ENCODE data around the gene GRID1.

The GRID1 gene

GRCh38 chr10:85864868-85865526, 501.6 kb downstream of the GRID1 start:
- H3K4me3 ChIP-seq (ENCODE audit: low read depth in 1 of 2, low read length in 1 of 2), result no peak overlapping the region

GRCh38 chr10:85864173-85864549, 502.4 kb downstream of the GRID1 start:
- TF ChIP-seq CTCF (IDR thresholded peaks at IDR 0.05), result no peak
- H3K4me1 ChIP-seq (ENCODE audit: control insufficient read depth in 1 of 2, insufficient read depth in 1 of 2, low read depth in 1 of 2, low read length in 1 of 2), result no peaks in the 10 kb centered on the region
- no peaks in the 10 kb centered on the region for H3K36me3 ChIP-seq
- H3K27ac ChIP-seq, result no peak overlapping the region
- H3K27me3 ChIP-seq, result no peaks in the 10 kb centered on the region
- no peak overlapping the region for H3K4me3 ChIP-seq (ENCODE audit: low read depth in 1 of 2, low read length in 1 of 2)
- no peaks in the 10 kb centered on the region for H3K9me3 ChIP-seq

More at GRCh38 chr10:85864868-85865526, 501.6 kb downstream of the GRID1 start:
- H3K27me3 ChIP-seq, result no peaks in the 10 kb centered on the region
- TF ChIP-seq CTCF (IDR thresholded peaks at IDR 0.05), result no peak
- no peaks in the 10 kb centered on the region for H3K9me3 ChIP-seq
- H3K27ac ChIP-seq, result no peak overlapping the region
- H3K4me1 ChIP-seq (ENCODE audit: control insufficient read depth in 1 of 2, insufficient read depth in 1 of 2, low read depth in 1 of 2, low read length in 1 of 2), result no peaks in the 10 kb centered on the region
- H3K36me3 ChIP-seq, result no peaks in the 10 kb centered on the region

GRCh38 chr10:85863301-85864172, 503.1 kb downstream of the GRID1 start:
- H3K4me3 ChIP-seq (ENCODE audit: low read depth in 1 of 2, low read length in 1 of 2), result no peak overlapping the region
- H3K4me1 ChIP-seq (ENCODE audit: control insufficient read depth in 1 of 2, insufficient read depth in 1 of 2, low read depth in 1 of 2, low read length in 1 of 2), result no peaks in the 10 kb centered on the region
- H3K27me3 ChIP-seq, result no peaks in the 10 kb centered on the region
- TF ChIP-seq CTCF (IDR thresholded peaks at IDR 0.05), result no peak
- no peaks in the 10 kb centered on the region for H3K36me3 ChIP-seq
- no peaks in the 10 kb centered on the region for H3K9me3 ChIP-seq
- H3K27ac ChIP-seq, result no peak overlapping the region

- Histone ChIP-seq H3K27ac (no peak overlapping the region), H3K4me3 (ENCODE audit: low read depth in 1 of 2, low read length in 1 of 2) (no peak overlapping the region), H3K9me3 (no peaks in the 10 kb centered on the region), H3K4me1 (ENCODE audit: control insufficient read depth in 1 of 2, insufficient read depth in 1 of 2, low read depth in 1 of 2, low read length in 1 of 2) (no peaks in the 10 kb centered on the region), H3K36me3 (no peaks in the 10 kb centered on the region), H3K27me3 (no peaks in the 10 kb centered on the region)
- TF ChIP-seq CTCF (IDR thresholded peaks at IDR 0.05), result no peak
Observed at GRCh38 chr10:85862771-85863170, 503.8 kb downstream of the GRID1 start.

GRCh38 chr10:85861513-85862197, 504.9 kb downstream of the GRID1 start:
- no peak overlapping the region for H3K4me3 ChIP-seq (ENCODE audit: low read depth in 1 of 2, low read length in 1 of 2)
- no peaks in the 10 kb centered on the region for H3K27me3 ChIP-seq
- H3K27ac ChIP-seq, result no peak overlapping the region
- H3K36me3 ChIP-seq, result no peaks in the 10 kb centered on the region
- H3K9me3 ChIP-seq, result no peaks in the 10 kb centered on the region
- no peak for TF ChIP-seq CTCF (IDR thresholded peaks at IDR 0.05)
- no peaks in the 10 kb centered on the region for H3K4me1 ChIP-seq (ENCODE audit: control insufficient read depth in 1 of 2, insufficient read depth in 1 of 2, low read depth in 1 of 2, low read length in 1 of 2)
